ENCODE data around the gene MEGF11.

- TF ChIP-seq, protein P1, sequence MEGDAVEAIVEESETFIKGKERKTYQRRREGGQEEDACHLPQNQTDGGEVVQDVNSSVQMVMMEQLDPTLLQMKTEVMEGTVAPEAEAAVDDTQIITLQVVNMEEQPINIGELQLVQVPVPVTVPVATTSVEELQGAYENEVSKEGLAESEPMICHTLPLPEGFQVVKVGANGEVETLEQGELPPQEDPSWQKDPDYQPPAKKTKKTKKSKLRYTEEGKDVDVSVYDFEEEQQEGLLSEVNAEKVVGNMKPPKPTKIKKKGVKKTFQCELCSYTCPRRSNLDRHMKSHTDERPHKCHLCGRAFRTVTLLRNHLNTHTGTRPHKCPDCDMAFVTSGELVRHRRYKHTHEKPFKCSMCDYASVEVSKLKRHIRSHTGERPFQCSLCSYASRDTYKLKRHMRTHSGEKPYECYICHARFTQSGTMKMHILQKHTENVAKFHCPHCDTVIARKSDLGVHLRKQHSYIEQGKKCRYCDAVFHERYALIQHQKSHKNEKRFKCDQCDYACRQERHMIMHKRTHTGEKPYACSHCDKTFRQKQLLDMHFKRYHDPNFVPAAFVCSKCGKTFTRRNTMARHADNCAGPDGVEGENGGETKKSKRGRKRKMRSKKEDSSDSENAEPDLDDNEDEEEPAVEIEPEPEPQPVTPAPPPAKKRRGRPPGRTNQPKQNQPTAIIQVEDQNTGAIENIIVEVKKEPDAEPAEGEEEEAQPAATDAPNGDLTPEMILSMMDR (IDR thresholded peaks at IDR 0.05), result no peak
- no peak for TF ChIP-seq POLR2A (IDR thresholded peaks at IDR 0.05)
- TF ChIP-seq EP300 (IDR thresholded peaks at IDR 0.05), result no peak
- no peak for TF ChIP-seq POLR2AphosphoS5 (IDR thresholded peaks at IDR 0.05)
Measured at GRCh38 chr15:65918945-65919344, 334.6 kb downstream of the MEGF11 start.
